WERI-Rb-1 (cell line): Measurements from ENCODE around the gene GARS1.

ENCODE experiments used
- DNase-seq: peaks from one replicate; pipeline ENCODE4 v3.0.0-alpha.2; 2020
- H3K27ac ChIP-seq: fragments of 250-450 bp; sonication (Bioruptor Pico); 2 replicates; pipeline ENCODE4 v1.5.1; 2020; ENCODE audit warnings: mild to moderate bottlenecking, moderate library complexity
- H3K27me3 ChIP-seq: fragments of 250-450 bp; sonication (Bioruptor Pico); 2 replicates; pipeline ENCODE4 v1.5.1; 2021; ENCODE audit warnings: mild to moderate bottlenecking, low read depth, moderate library complexity; ENCODE audit not compliant: insufficient read depth, severe bottlenecking
- H3K36me3 ChIP-seq: fragments of 250-450 bp; sonication (Bioruptor Pico); 2 replicates; pipeline ENCODE4 v1.5.1; 2020; ENCODE audit warnings: mild to moderate bottlenecking, moderate library complexity
- H3K4me3 ChIP-seq: 2 replicates; pipeline ENCODE4 v1.5.1; 2011; ENCODE audit warnings: low read depth, mild to moderate bottlenecking, control low read depth, low read length
- H3K9me3 ChIP-seq: fragments of 250-450 bp; sonication (Bioruptor Pico); 2 replicates; pipeline ENCODE4 v1.5.1; 2021; ENCODE audit warnings: mild to moderate bottlenecking, moderate library complexity; ENCODE audit not compliant: severe bottlenecking
- TF ChIP-seq, protein P1 (sequence below): IDR thresholded peaks from 2 replicates; pipeline ENCODE4 v1.5.1; 2011; ENCODE audit warnings: low read depth, mild to moderate bottlenecking, control low read depth, inconsistent platforms, low read length

Gene GARS1

DNA sequence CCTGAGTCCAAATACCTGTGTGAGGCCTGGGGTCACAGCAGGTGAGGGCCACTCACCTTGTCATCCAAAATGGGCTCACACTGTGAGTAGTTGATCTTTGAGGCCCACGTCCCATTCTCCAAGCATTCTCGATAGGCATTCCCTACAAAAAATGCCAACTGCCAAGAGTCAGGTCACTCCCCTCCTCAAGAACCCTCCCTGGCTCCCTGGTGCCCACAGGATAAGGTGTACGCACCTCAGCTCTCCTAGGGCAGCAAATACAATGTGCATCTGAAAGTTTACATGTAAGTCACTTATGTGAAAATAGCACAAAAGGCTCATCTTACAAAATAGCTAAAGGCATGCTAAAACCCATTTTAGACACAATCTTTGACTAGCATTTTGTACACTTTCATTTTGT lies 72.5 kb downstream of the GARS1 start:
- no peak overlapping the region for H3K27ac ChIP-seq
- no peaks in the 10 kb centered on the region for H3K27me3 ChIP-seq
- DNase-seq, result no peak
- H3K4me3 ChIP-seq, result no peak overlapping the region
- no peaks in the 10 kb centered on the region for H3K9me3 ChIP-seq
- no peaks in the 10 kb centered on the region for H3K36me3 ChIP-seq
- TF ChIP-seq, protein P1, sequence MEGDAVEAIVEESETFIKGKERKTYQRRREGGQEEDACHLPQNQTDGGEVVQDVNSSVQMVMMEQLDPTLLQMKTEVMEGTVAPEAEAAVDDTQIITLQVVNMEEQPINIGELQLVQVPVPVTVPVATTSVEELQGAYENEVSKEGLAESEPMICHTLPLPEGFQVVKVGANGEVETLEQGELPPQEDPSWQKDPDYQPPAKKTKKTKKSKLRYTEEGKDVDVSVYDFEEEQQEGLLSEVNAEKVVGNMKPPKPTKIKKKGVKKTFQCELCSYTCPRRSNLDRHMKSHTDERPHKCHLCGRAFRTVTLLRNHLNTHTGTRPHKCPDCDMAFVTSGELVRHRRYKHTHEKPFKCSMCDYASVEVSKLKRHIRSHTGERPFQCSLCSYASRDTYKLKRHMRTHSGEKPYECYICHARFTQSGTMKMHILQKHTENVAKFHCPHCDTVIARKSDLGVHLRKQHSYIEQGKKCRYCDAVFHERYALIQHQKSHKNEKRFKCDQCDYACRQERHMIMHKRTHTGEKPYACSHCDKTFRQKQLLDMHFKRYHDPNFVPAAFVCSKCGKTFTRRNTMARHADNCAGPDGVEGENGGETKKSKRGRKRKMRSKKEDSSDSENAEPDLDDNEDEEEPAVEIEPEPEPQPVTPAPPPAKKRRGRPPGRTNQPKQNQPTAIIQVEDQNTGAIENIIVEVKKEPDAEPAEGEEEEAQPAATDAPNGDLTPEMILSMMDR, result no peak

DNA sequence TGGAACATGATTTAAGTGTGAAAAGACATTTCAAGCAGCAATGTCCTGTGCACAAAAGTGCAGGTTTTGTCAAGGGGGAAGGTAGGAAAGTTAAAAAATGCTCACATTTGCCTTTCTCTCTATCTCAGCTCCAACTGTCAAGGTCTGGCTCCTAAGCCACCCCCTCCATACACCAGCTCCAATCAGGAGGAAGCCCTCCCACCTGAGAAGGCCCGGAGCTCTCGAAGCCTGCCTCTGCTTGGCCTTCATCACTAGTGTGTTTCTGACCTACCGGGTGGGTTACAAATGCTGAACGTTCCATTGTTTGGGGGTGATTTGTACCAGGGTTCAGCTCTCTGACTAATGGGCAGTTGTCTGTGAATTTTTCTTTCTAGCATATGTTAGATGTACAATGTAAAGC lies 73.4 kb downstream of the GARS1 start:
- Histone ChIP-seq H3K36me3 (no peaks in the 10 kb centered on the region), H3K27me3 (no peaks in the 10 kb centered on the region), H3K27ac (no peak overlapping the region), H3K4me3 (no peak overlapping the region), H3K9me3 (no peaks in the 10 kb centered on the region)
- TF ChIP-seq, protein P1, result no peak
- no peak for DNase-seq

DNA sequence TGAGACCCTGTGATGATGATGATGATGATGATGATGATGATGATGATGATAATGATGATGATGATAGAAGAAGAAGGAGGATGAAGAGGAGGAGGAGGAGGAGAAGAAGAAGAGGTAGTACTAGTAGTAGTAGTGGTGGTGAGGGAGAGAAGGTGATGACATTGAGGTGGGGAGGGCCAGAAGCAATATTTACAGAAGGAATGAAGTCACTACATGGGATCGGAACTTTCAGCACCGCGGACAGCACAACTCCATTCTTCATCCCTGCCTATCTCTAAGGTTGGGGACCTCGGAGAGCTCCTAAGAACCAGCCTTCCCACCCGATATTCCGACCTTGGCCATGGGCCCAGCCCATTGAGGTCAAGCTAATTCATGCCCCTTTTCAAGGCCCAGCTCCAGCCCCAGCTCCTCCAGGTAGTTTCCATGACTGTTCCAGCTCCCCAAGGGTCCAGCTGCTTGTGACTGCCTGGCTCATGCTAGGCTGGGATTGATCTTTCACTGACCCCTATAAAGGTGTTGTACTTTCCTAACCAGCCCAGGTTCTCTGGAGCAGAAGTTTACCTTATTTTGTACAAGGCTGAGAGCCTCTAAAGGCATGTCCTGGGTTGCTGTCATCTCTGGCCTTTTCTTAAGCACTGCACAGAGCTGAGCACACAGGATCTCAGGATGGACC lies 77.3 kb downstream of the GARS1 start:
- DNase-seq, result no peak
- Histone ChIP-seq H3K36me3 (no peaks in the 10 kb centered on the region), H3K27me3 (no peaks in the 10 kb centered on the region), H3K4me3 (no peak overlapping the region), H3K27ac (no peak overlapping the region), H3K9me3 (no peaks in the 10 kb centered on the region)
- TF ChIP-seq, protein P1, result no peak

DNA sequence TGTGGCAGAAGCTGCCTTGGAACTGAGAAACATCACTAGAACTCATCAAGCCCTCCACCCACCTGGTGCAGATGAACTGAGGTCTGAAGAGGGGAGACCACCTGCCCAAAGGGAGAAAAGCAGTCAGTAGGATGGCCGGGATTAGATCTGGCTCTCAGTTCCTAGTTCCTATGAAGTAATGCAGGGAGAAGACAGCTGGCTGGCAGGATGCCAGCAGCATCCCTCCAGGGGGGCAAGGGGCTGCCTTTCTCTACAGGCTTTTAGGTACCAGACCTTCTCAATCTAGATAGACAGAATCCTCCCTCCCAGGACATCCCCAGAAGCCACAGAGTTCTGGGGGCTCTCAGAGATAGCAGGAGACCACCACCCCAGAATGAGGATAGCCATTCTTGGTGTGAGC lies 79.7 kb downstream of the GARS1 start:
- no peak overlapping the region for H3K27ac ChIP-seq
- DNase-seq, result no peak
- TF ChIP-seq, protein P1, result no peak
- no peaks in the 10 kb centered on the region for H3K9me3 ChIP-seq
- H3K36me3 ChIP-seq, result no peaks in the 10 kb centered on the region
- H3K4me3 ChIP-seq, result no peak overlapping the region
- H3K27me3 ChIP-seq, result no peaks in the 10 kb centered on the region

DNA sequence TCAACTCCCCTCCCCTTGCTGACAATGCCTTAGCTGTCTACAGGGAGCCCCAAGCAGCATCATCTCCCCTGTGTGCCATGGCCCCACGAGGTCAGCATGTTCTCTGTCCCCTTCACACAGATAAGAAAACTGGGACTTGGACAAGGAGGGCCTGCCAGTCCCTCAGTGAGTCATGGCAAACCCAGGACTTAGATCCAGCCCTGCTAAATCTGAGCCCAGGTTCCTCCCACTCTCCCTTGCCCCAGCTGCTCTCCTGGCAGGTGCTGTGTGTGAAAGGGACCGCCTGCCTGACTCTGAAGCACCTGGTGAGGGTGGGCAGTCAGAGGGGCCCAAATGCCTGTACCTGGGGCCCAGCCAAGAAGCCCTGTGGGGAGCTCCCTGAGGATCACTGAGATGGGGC lies 80.2 kb downstream of the GARS1 start:
- DNase-seq, result no peak
- H3K36me3 ChIP-seq, result no peaks in the 10 kb centered on the region
- no peaks in the 10 kb centered on the region for H3K9me3 ChIP-seq
- H3K27me3 ChIP-seq, result no peaks in the 10 kb centered on the region
- TF ChIP-seq, protein P1, result no peak
- H3K27ac ChIP-seq, result no peak overlapping the region
- no peak overlapping the region for H3K4me3 ChIP-seq

DNA sequence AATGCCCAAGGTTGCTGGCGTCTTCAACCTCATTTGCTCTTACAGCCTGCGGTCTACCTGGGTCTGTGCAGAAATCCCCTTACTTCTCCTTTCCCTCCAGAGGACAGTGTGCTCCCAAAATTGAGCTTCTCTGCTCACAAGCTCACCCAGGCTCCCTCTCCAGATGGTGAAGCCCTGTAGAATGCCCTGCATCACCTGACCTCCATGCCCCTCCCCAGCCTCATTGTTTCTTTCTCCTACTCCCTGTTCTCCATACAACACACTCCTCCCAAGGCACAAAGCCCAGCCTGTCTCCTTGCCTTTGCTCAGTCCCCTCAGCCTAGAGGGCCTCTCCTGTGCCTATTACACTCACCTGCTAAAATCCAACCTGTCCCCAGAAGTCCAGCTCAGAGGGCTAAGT lies 84.1 kb downstream of the GARS1 start:
- Histone ChIP-seq H3K27me3 (peaks cover 3% of the 10 kb centered on the region), H3K36me3 (no peaks in the 10 kb centered on the region), H3K4me3 (no peak overlapping the region), H3K27ac (no peak overlapping the region), H3K9me3 (no peaks in the 10 kb centered on the region)
- TF ChIP-seq, protein P1, result no peak
- DNase-seq, result no peak
